PFSK-1 (cell line): ENCODE data around the gene UIMC1.

Experiments used
- FOXP2 ChIP-seq: optimal IDR thresholded peaks from 2 replicates; pipeline ENCODE3; 2011; ENCODE audit warnings: borderline replicate concordance, control low read depth, inconsistent platforms; ENCODE audit not compliant: insufficient read depth; ENCODE audit errors: extremely low read length, extremely low read depth
- POLR2AphosphoS5 ChIP-seq: IDR thresholded peaks from 2 replicates; pipeline ENCODE4 v1.6.1; 2012; ENCODE audit warnings: low read depth, mild to moderate bottlenecking, control low read depth, low read length, moderate library complexity
- REST ChIP-seq, 2 experiments: IDR thresholded peaks; 2 replicates each; pipeline versions ENCODE4 v1.6.1 to v1.8.0; 2011 to 2012; ENCODE audit warnings: low read depth in 2 of 2, low read length in 2 of 2, control low read depth in 1 of 2, inconsistent platforms in 1 of 2, mild to moderate bottlenecking in 1 of 2, moderate library complexity in 1 of 2; ENCODE audit not compliant: insufficient read depth in 1 of 2
- SIN3A ChIP-seq: IDR thresholded peaks from 2 replicates; pipeline ENCODE4 v1.6.1; 2012; ENCODE audit warnings: mild to moderate bottlenecking, low read length, moderate library complexity, borderline replicate concordance; ENCODE audit not compliant: insufficient read depth
- TAF1 ChIP-seq: IDR thresholded peaks from 2 replicates; pipeline ENCODE4 v1.6.1; 2012; ENCODE audit warnings: low read length, control low read depth, borderline replicate concordance; ENCODE audit not compliant: insufficient read depth

GRCh38 chr5:176889321-176890280, 117.0 kb downstream of the UIMC1 start:
- no peak for TF ChIP-seq POLR2AphosphoS5
- no peak for TF ChIP-seq FOXP2
- TF ChIP-seq REST (IDR thresholded peaks at IDR 0.05; ENCODE audit: insufficient read depth in 1 of 2, low read depth in 2 of 2, low read length in 2 of 2): no peak
- TF ChIP-seq TAF1: no peak
- TF ChIP-seq SIN3A: no peak
